K562 (cell line): ENCODE data around the gene HIF1AN. TPM values are rescaled to one million over a fixed set of nuclear protein-coding genes. Genes with fewer than 3 reads are reported as not detected.
A peak's percentile ranks its signal among the peaks of the same experiment; 100 is the strongest.

Experiments used
- AFF1 ChIP-seq, 2 experiments: fragments of 450-650 bp; IDR thresholded peaks; 2 replicates each; pipeline ENCODE4 v1.6.1; 2018; ENCODE audit warnings: mild to moderate bottlenecking in 2 of 2, low read depth in 1 of 2; ENCODE audit not compliant: partially characterized antibody in 2 of 2
- ATF6 ChIP-seq: sonication (generic); formaldehyde crosslinking; IDR thresholded peaks from 2 replicates; pipeline ENCODE4 v1.4.0; 2020; ENCODE audit warnings: mild to moderate bottlenecking, missing genetic modification reagents
- CAMTA2 ChIP-seq: fragments of 250-450 bp; sonication (Bioruptor Pico); conservative IDR thresholded peaks from 2 replicates; pipeline ENCODE4 v1.5.1; 2022
- COPS2 ChIP-seq: fragments of 450-650 bp; conservative IDR thresholded peaks from 2 replicates; pipeline ENCODE4 v1.6.1; 2016; ENCODE audit warnings: mild to moderate bottlenecking, moderate library complexity
- E2F1 ChIP-seq: sonication (generic); formaldehyde crosslinking; IDR thresholded peaks from 2 replicates; pipeline ENCODE4 v1.8.1; 2023; ENCODE audit warnings: mild to moderate bottlenecking, missing genetic modification reagents, moderate library complexity
- ETV6 ChIP-seq, 3 experiments: fragments of 150-350 bp in 1 of 3; sonication (generic) in 1 of 3; formaldehyde crosslinking in 1 of 3; IDR thresholded peaks; 2 replicates each; pipeline versions ENCODE4 v1.6.1 to v1.8.0; 2014 to 2022; ENCODE audit warnings: borderline replicate concordance in 2 of 3, low read depth in 2 of 3, antibody characterized with exemption in 1 of 3, low read length in 1 of 3, mild to moderate bottlenecking in 1 of 3, missing genetic modification reagents in 1 of 3
- HNRNPK ChIP-seq: fragments of 200-400 bp; formaldehyde crosslinking; IDR thresholded peaks from one replicate; pipeline ENCODE4 v1.6.1; 2018; ENCODE audit warnings: mild to moderate bottlenecking, low read depth, low read length; ENCODE audit not compliant: poor library complexity, severe bottlenecking
- KDM1A ChIP-seq, 2 experiments: fragments of 450-650 bp; IDR thresholded peaks; 2 replicates each; pipeline ENCODE4 v1.6.1; 2016; ENCODE audit warnings: mild to moderate bottlenecking in 2 of 2
- MAFK ChIP-seq: IDR thresholded peaks from 2 replicates; pipeline ENCODE4 v1.6.1; 2011; ENCODE audit warnings: low read length, improper control_type of control experiment
- MCM2 ChIP-seq: fragments of 450-650 bp; IDR thresholded peaks from 2 replicates; pipeline ENCODE4 v1.6.1; 2017; ENCODE audit warnings: low read depth, mild to moderate bottlenecking
- MXI1 ChIP-seq: IDR thresholded peaks from 2 replicates; pipeline ENCODE4 v1.6.1; 2011; ENCODE audit warnings: low read depth, mild to moderate bottlenecking, improper control_type of control experiment, low read length
- NFYB ChIP-seq: IDR thresholded peaks from 2 replicates; pipeline ENCODE4 v1.6.1; 2011; ENCODE audit warnings: mild to moderate bottlenecking, moderate library complexity; ENCODE audit not compliant: insufficient read length; ENCODE audit errors: extremely low read depth
- RFX7 ChIP-seq: fragments of 250-450 bp; sonication (Bioruptor Pico); IDR thresholded peaks from 2 replicates; pipeline ENCODE4 v1.5.1; 2021; ENCODE audit warnings: mild to moderate bottlenecking
- SMAD3 ChIP-seq: fragments of 450-650 bp; formaldehyde crosslinking; conservative IDR thresholded peaks from 2 replicates; pipeline ENCODE4 v1.4.0; 2020; ENCODE audit warnings: mild to moderate bottlenecking
- TEAD1 ChIP-seq, 2 experiments: fragments of 450-650 bp in 1 of 2; sonication (generic) in 1 of 2; formaldehyde crosslinking; IDR thresholded peaks; 2 replicates each; pipeline versions ENCODE4 v1.4.0 to v1.8.0; 2020 to 2022; ENCODE audit warnings: mild to moderate bottlenecking in 2 of 2, missing genetic modification reagents in 1 of 2
- THRB ChIP-seq: fragments of 450-650 bp; formaldehyde crosslinking; conservative IDR thresholded peaks from 2 replicates; pipeline ENCODE4 v1.4.0; 2022; ENCODE audit warnings: mild to moderate bottlenecking, missing genetic modification characterization
- TRIM28 ChIP-seq: fragments of 450-650 bp; IDR thresholded peaks from 2 replicates; pipeline ENCODE4 v1.6.1; 2017
- ZBTB2 ChIP-seq: fragments of 450-650 bp; IDR thresholded peaks from 2 replicates; pipeline ENCODE4 v1.6.1; 2016; ENCODE audit warnings: antibody characterized with exemption
- polyA plus RNA-seq, 8 experiments: library from polyadenylated mRNA; depleted of rRNA in 4 of 8; stranded (reverse) in 5 of 8; unstranded in 3 of 8; fragments of >200 nt; fragmentation: Nextera tagmentation in 2 of 8; fragmentation: Illumina TruSeq in 1 of 8; extraction: Ambion mirVana in 2 of 8; extraction: Trizol in 1 of 8; gene quantifications; 2 replicates each; pipeline versions ENCODE4 v1.2.1 to v1.2.3, GENCODE V29; 2011 to 2014; ENCODE audit warnings: inconsistent platforms in 1 of 8, missing spikeins in 1 of 8
- total RNA-seq, 7 experiments: library from RNA; depleted of rRNA in 6 of 7; stranded (reverse); fragments of >200 nt in 6 of 7; fragmentation: Illumina TruSeq in 2 of 7; extraction: Trizol in 2 of 7; gene quantifications; 2 replicates each; pipeline versions ENCODE4 v1.2.1 to v1.2.3, GENCODE V29; 2011 to 2021; ENCODE audit warnings: low replicate concordance in 1 of 7

Gene HIF1AN
- total and polyA plus RNA-seq, 9 of the 15 experiments (the other 6 are each of a cell fraction or from before 2014, with no cell fraction given): 1.2 to 16.8 (median 6.9) TPM

GRCh38 chr10:100535715-100536353 lies at the start of gene HIF1AN (continued):
- TF ChIP-seq MXI1: no peak
- peak in 1 of 2 experiments; percentile 33 for TF ChIP-seq AFF1 (IDR thresholded peaks at IDR 0.05; ENCODE audit: low read depth in 1 of 2, partially characterized antibody in 2 of 2)
- no peak for TF ChIP-seq ETV6 (IDR thresholded peaks at IDR 0.05; ENCODE audit: borderline replicate concordance in 1 of 2, low read depth in 2 of 2, low read length in 1 of 2)
- no peak for TF ChIP-seq ETV6 (CRISPR knock-in tag; IDR thresholded peaks at IDR 0.05; ENCODE audit: borderline replicate concordance)
- no peak for TF ChIP-seq ATF6
- TF ChIP-seq MAFK: no peak
- no peak for TF ChIP-seq CAMTA2
- no peak for TF ChIP-seq TRIM28
- no peak for TF ChIP-seq THRB (CRISPR knock-in tag)
- no peak for TF ChIP-seq COPS2
- no peak for TF ChIP-seq MCM2
- TF ChIP-seq NFYB: no peak
- TF ChIP-seq KDM1A (IDR thresholded peaks at IDR 0.05): peak in 1 of 2 experiments; percentile 9; a peak in 1 of 4 replicates
- peak in 1 of 2 experiments; percentile 45; a peak in 1 of 4 replicates for TF ChIP-seq TEAD1 (CRISPR knock-in tag; IDR thresholded peaks at IDR 0.05)
- TF ChIP-seq E2F1 (CRISPR knock-in tag): no peak
- TF ChIP-seq HNRNPK: no peak
- TF ChIP-seq ZBTB2: no peak; the same call in 1 of the 2 replicates
- TF ChIP-seq SMAD3 (CRISPR knock-in tag): no peak
- TF ChIP-seq RFX7 (CRISPR knock-in tag): no peak
